HAP-1 (cell line): Measurements from ENCODE around the gene MAPKAPK2.
A peak's percentile ranks its signal among the peaks of the same experiment; 100 is the strongest.

Experiments
- DNase-seq, 2 experiments: peaks; one replicate each; pipeline ENCODE4 v3.0.0-alpha.2; 2016 to 2020; ENCODE audit warnings: low spot score in 2 of 2
- H3K27me3 ChIP-seq: fragments of 250-450 bp; sonication (Bioruptor Pico); 2 replicates; pipeline ENCODE4 v1.5.1; 2020; ENCODE audit warnings: low read depth, mild to moderate bottlenecking, moderate library complexity
- H3K36me3 ChIP-seq: fragments of 250-450 bp; sonication (Bioruptor Pico); replicated peaks from 2 replicates; pipeline ENCODE4 v1.5.1; 2020; ENCODE audit warnings: mild to moderate bottlenecking
- H3K4me1 ChIP-seq: fragments of 250-450 bp; sonication (Bioruptor Pico); 2 replicates; pipeline ENCODE4 v1.5.1; 2020; ENCODE audit warnings: mild to moderate bottlenecking
- H3K4me3 ChIP-seq: fragments of 250-450 bp; sonication (Bioruptor Pico); 2 replicates; pipeline ENCODE4 v1.5.1; 2020; ENCODE audit warnings: mild to moderate bottlenecking, moderate library complexity
- H3K9me3 ChIP-seq: fragments of 250-450 bp; sonication (Bioruptor Pico); 2 replicates; pipeline ENCODE4 v1.5.1; 2020; ENCODE audit warnings: mild to moderate bottlenecking, moderate library complexity
- in situ Hi-C: fragments of 300-500 bp; cut with MboI; formaldehyde crosslinking; loops from 3 replicates; pipeline ENCODE4 v1.14.3; 2020; ENCODE audit warnings: low sequenced_read_pairs, inconsistent platforms, mixed read lengths

Gene MAPKAPK2

GRCh38 chr1:206732508-206732907 is 47.8 kb downstream of the MAPKAPK2 start:
- H3K4me1 ChIP-seq = no peaks in the 10 kb centered on the region
- no peak overlapping the region for H3K4me3 ChIP-seq
- no peak for DNase-seq
- no peaks in the 10 kb centered on the region for H3K9me3 ChIP-seq
- no peaks in the 10 kb centered on the region for H3K27me3 ChIP-seq
- in situ Hi-C loops = loop anchor here (25.0 kb wide), 1 partner anchor 755 kb away; the partner anchor contains the start of gene CR1
- peaks cover 8% of the 10 kb centered on the region for H3K36me3 ChIP-seq

- in situ Hi-C loops = loop anchor here (25.0 kb wide), 1 partner anchor 754 kb away; the partner anchor contains the start of gene CR1
- no peak for DNase-seq
- Histone ChIP-seq H3K4me3 (no peak overlapping the region), H3K4me1 (no peaks in the 10 kb centered on the region), H3K27me3 (no peaks in the 10 kb centered on the region), H3K9me3 (no peaks in the 10 kb centered on the region), H3K36me3 (peaks cover 8% of the 10 kb centered on the region)
Observed at GRCh38 chr1:206732992-206733391, 48.3 kb downstream of the MAPKAPK2 start.

GRCh38 chr1:206734499-206735142 is 49.9 kb downstream of the MAPKAPK2 start:
- Histone ChIP-seq H3K4me3 (no peak overlapping the region), H3K9me3 (no peaks in the 10 kb centered on the region), H3K36me3 (peaks cover 8% of the 10 kb centered on the region), H3K27me3 (no peaks in the 10 kb centered on the region), H3K4me1 (no peaks in the 10 kb centered on the region)
- peak in 1 of 2 experiments; percentile 82 for DNase-seq
- in situ Hi-C loops = loop anchor here (25.0 kb wide), 1 partner anchor 753 kb away; the partner anchor contains the start of gene CR1

GRCh38 chr1:206735553-206736031 is 50.9 kb downstream of the MAPKAPK2 start:
- no peaks in the 10 kb centered on the region for H3K9me3 ChIP-seq
- no peak overlapping the region for H3K4me3 ChIP-seq
- H3K4me1 ChIP-seq = no peaks in the 10 kb centered on the region
- in situ Hi-C loops = loop anchor here (25.0 kb wide), 1 partner anchor 752 kb away; the partner anchor contains the start of gene CR1
- peaks cover 8% of the 10 kb centered on the region; the same call in 1 of the 2 replicates for H3K36me3 ChIP-seq
- DNase-seq = no peak
- no peaks in the 10 kb centered on the region for H3K27me3 ChIP-seq

GRCh38 chr1:206736878-206737728 is 52.4 kb downstream of the MAPKAPK2 start:
- no peaks in the 10 kb centered on the region for H3K27me3 ChIP-seq
- no peaks in the 10 kb centered on the region for H3K4me1 ChIP-seq
- in situ Hi-C loops = loop anchor here (25.0 kb wide), 1 partner anchor 750 kb away; the partner anchor contains the start of gene CR1
- no peak for DNase-seq
- H3K9me3 ChIP-seq = no peaks in the 10 kb centered on the region
- H3K36me3 ChIP-seq = no peaks in the 10 kb centered on the region
- no peak overlapping the region for H3K4me3 ChIP-seq

- in situ Hi-C loops = loop anchor here (25.0 kb wide), 1 partner anchor 750 kb away; the partner anchor contains the start of gene CR1
- no peaks in the 10 kb centered on the region for H3K9me3 ChIP-seq
- DNase-seq = no peak
- H3K4me1 ChIP-seq = no peaks in the 10 kb centered on the region
- H3K27me3 ChIP-seq = no peaks in the 10 kb centered on the region
- no peak overlapping the region for H3K4me3 ChIP-seq
- H3K36me3 ChIP-seq = no peaks in the 10 kb centered on the region
Observed at GRCh38 chr1:206737729-206738201, 53.1 kb downstream of the MAPKAPK2 start.

GRCh38 chr1:206738370-206739366 is 54.0 kb downstream of the MAPKAPK2 start:
- Histone ChIP-seq H3K36me3 (no peaks in the 10 kb centered on the region), H3K4me3 (no peak overlapping the region), H3K9me3 (no peaks in the 10 kb centered on the region), H3K27me3 (no peaks in the 10 kb centered on the region), H3K4me1 (no peaks in the 10 kb centered on the region)
- in situ Hi-C loops = loop anchor here (25.0 kb wide), 1 partner anchor 749 kb away; the partner anchor contains the start of gene CR1
- no peak for DNase-seq

- in situ Hi-C loops = loop anchor here (10.0 to 25.0 kb wide), 2 partner anchors 65 to 748 kb away; partner anchors contain the start of gene CR1
- H3K4me3 ChIP-seq = no peak overlapping the region
- DNase-seq = no peak
- H3K4me1 ChIP-seq = no peaks in the 10 kb centered on the region
- no peaks in the 10 kb centered on the region for H3K9me3 ChIP-seq
- no peaks in the 10 kb centered on the region for H3K27me3 ChIP-seq
- no peaks in the 10 kb centered on the region for H3K36me3 ChIP-seq
Observed at GRCh38 chr1:206739411-206740076, 54.8 kb downstream of the MAPKAPK2 start.

- no peaks in the 10 kb centered on the region for H3K36me3 ChIP-seq
- no peak for DNase-seq
- in situ Hi-C loops = loop anchor here (10.0 to 25.0 kb wide), 2 partner anchors 64 to 746 kb away; partner anchors contain the start of gene CR1
- H3K4me1 ChIP-seq = no peaks in the 10 kb centered on the region
- H3K27me3 ChIP-seq = no peaks in the 10 kb centered on the region
- no peak overlapping the region for H3K4me3 ChIP-seq
- H3K9me3 ChIP-seq = no peaks in the 10 kb centered on the region
Observed at GRCh38 chr1:206741142-206741701, 56.5 kb downstream of the MAPKAPK2 start.

- no peaks in the 10 kb centered on the region for H3K4me1 ChIP-seq
- H3K4me3 ChIP-seq = no peak overlapping the region
- no peaks in the 10 kb centered on the region for H3K9me3 ChIP-seq
- in situ Hi-C loops = loop anchor here (10.0 to 25.0 kb wide), 2 partner anchors 62 to 744 kb away; partner anchors contain the start of gene CR1
- H3K27me3 ChIP-seq = no peaks in the 10 kb centered on the region; the same call in 1 of the 2 replicates
- H3K36me3 ChIP-seq = no peaks in the 10 kb centered on the region
- DNase-seq = no peak
Observed at GRCh38 chr1:206742719-206743383, 58.1 kb downstream of the MAPKAPK2 start.

- Histone ChIP-seq H3K36me3 (no peaks in the 10 kb centered on the region), H3K4me1 (no peaks in the 10 kb centered on the region), H3K4me3 (no peak overlapping the region), H3K27me3 (peaks cover 3% of the 10 kb centered on the region; the same call in 1 of the 2 replicates), H3K9me3 (no peaks in the 10 kb centered on the region)
- in situ Hi-C loops = loop anchor here (10.0 to 25.0 kb wide), 2 partner anchors 60 to 743 kb away; partner anchors contain the start of gene CR1
- DNase-seq = no peak
Observed at GRCh38 chr1:206744683-206745082, 60.0 kb downstream of the MAPKAPK2 start.
